Tongue (tissue), 2 donors: Measurements from ENCODE around the gene COMT. TPM values are rescaled to one million over a fixed set of nuclear protein-coding genes. Genes with fewer than 3 reads are reported as not detected.

ENCODE experiments used
- DNase-seq: peaks from one replicate; pipeline ENCODE4 v3.0.0-alpha.2; 2015
- total RNA-seq: library from RNA; depleted of rRNA; stranded (reverse); fragments of >200 nt; gene quantifications from one replicate; pipeline ENCODE4 v1.2.3, GENCODE V29; 2014

COMT gene
- total RNA-seq, 1 donor from 2014 or later, result 190 TPM

DNA sequence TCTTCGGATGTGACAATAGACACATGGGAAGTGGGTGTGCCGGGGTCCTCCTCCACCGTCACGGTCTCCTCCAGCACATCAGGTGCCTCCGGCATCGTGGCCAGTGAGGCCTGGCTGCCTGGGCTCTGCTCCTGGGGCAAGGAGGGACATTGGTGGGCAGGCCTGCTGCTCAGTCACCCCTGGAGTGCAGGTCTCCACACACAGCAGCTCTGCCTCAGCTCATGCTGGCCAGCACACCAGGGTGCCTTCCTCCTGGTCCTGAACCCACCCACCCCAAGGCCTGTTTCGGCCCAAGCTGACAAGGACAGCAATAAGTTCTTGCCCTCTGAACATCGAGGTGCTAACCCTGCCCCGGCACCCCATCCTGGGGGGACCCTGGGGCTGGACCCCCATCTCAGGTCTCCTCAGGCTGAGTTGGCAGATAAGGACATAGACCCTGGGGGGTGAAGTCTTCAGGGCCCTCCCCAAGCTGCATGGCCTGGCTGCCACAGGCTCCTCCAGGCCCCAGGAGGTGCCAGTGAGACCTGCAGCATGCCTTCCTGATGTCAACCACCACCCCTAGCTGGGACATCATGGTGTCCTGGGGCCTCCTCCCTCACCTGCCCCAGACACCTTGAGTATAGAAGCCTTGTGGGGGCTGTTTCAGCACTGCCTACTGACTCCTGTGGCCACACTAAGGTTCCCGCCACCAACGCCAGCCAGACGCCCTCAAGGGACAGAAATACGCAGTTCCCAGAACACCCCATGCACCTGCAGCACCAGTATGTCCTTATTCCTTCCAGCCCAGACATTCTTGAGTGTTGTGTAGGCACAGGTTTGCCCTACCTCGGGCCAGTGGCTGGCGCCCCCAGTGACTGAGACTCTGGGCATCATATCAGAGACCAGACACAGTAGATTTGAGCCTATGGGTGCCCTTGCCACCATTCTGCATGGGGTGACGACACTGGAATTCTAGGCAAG is 40.7 kb downstream of the COMT start:
- DNase-seq, result no peak

- peak; percentile 75 for DNase-seq
Observed at GRCh38 chr22:19982991-19983578, 41.5 kb downstream of the COMT start.

DNA sequence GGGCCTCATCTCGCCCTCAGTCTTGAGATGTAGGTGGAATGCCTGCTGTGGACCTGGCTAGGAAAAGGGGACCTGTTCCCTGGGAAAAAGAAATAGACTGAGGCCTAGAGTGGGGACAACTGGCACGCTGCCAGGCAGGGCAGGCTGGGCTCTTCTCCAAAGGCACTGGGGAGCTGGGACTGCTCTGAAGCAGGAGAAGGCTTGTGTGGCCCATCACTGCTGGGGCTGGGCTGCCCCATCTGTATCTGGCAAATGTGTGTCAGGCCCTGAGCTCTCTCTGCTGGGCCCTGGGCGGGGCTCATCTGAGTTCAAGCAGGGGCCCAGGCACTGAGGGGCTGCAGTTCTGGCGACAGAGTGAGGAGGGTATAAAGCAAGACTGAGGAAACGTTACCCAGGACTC is 42.2 kb downstream of the COMT start:
- DNase-seq, result peak; percentile 53

GRCh38 chr22:19984201-19984753 is 42.7 kb downstream of the COMT start:
- peak; percentile 74 for DNase-seq

DNA sequence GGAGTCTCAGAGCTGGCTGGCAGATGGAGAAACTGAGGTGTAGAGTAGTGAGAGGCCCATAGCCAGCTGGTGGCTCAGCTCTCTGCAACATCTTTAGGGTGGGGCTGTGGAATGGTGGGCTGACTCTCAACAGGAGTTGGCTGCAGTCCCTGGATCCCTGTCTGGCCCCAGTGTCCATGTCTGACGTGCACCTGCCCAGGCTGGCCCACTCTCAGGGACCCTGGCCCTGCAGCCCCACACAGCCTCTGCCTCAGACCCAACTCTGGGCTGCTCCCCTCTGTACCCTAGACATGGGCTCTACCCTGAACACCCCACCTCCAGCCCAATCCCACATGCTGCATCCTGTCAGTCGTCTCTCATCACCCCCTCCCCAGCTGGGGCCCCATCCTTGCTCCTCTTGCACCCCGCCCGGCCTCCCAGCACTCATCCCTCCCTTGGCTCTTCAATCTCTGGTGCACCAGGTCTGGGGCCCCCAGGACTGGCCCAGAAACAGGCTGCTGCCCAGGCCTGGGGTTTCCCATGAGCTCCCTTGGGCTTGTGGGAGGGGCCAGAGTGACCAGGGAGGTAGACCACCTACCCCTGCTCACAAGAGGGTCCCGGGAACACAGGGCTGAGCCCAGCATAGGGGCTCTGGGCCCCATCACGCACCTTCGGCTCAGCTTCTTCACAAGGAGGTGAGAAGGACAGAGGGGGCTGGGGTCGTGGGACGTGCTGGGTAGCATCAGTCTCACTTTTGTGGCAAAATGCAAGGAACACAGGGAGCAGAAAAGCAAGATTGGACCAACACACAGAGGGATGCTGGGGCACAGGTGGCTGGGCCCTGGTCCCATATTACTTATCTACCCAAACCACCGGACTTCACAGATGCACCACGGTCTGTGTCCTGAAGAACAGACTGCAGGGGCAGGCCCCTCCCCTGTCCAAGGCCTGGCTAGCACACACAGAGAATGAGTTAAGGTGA is 43.6 kb downstream of the COMT start:
- DNase-seq, result no peak

- no peak for DNase-seq
Observed at GRCh38 chr22:19986011-19986409, 44.4 kb downstream of the COMT start.

DNA sequence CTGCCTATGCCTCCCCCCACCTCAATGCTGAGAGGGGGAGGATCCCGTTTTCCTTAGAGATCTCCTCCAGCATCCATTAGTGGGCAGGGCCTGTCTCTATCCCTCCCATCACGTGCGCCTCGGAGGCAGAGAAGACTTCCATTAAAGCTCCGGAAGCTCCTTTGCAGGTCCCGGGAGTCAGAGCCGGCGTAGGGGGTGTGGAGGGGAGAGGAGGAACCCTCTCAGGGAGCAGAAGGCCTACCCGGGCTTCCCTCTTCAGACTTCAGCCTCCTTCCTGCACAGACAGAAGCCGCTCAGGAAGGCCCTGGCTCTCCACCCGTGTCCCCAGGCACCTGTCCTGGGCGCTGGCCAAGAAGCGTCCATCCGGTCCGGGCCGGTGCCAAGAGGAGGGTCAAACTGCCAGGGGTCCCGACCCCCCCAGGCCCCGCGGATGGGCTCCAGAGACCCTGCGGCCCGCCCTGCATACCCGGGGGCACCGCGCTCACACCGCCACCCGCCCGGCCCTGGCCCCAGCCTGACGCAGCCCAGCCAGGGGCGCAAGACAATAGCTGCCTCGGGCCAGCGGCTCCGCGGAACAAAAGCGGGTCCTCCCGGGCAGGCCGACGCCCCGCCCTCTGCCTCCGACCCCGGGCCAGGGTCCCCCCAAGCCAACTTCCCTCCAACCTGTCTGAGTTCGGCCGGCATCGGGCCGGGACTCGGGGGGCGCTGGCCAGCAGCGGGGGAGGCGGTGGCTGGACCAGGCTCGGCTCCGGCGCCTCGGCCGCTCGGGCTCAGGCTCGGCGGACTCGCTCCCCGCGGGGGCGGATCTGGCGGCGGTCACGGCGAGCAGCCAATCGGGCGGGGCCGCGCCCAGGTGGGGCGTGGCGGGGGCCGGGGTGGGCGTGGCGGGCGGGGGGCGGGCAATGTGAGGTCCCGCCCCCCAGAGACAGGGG is 45.1 kb downstream of the COMT start:
- DNase-seq, result peak; percentile 86

- DNase-seq, result no peak
Observed at GRCh38 chr22:19987394-19988306, 46.1 kb downstream of the COMT start.

GRCh38 chr22:19988331-19988808 is 46.8 kb downstream of the COMT start:
- DNase-seq, result no peak

DNA sequence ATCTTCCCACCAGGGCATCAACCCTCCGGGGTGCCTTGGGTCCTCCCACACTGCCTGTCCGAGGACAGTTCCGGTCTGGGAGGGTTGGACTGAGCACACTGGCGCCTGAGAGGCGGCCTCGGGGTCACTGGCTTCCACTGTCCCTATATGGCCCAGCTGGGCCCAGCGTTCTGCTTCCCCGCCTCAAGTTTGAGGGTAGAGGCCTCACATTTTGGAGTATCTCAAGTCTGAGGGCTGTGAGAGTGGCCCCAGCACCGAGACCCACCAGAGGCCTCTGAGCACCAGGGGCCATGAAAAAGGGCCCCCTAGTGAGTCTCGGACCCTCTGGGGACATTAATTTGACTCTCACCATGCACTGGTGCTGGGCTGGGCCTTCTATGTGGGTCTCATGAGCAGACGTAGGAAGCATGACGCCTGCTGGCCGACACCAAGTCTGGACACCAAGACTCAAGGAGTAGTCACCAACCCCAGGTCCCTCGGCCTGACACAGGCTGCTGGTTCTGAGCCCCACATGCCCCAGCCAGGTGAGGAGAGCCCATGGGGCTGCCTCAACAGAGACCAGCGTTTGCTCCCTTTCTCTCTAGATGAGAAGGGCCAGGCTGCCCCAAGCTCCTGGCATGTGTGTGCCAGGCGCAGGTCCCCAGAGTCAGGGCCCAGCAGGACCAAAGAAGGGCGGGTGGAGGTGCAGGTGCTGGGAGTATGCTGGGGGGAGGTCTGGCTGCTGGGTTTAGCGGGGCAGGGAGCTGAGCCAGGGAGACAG is 47.6 kb downstream of the COMT start:
- no peak for DNase-seq

GRCh38 chr22:19989725-19990067 is 48.1 kb downstream of the COMT start:
- DNase-seq, result no peak

DNA sequence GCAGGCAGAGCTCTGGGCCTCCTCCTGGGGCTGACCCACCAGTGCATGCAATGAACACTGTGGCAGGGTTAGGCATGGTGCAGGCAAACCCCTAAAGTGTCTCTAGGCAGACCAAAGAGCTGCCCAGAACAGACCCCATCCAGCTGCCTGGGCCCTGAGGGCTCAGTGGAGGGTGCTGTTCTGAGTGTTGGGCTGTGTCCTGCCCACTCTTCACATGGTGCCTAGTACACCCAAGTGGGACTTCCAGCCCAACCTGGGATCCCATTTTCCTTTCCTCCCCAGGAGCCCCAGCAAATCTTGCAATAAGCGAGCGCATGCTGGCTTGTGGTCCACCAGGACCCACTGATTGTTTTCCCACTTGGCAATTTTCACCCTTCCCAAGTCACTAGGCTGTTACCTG is 48.6 kb downstream of the COMT start:
- no peak for DNase-seq

DNA sequence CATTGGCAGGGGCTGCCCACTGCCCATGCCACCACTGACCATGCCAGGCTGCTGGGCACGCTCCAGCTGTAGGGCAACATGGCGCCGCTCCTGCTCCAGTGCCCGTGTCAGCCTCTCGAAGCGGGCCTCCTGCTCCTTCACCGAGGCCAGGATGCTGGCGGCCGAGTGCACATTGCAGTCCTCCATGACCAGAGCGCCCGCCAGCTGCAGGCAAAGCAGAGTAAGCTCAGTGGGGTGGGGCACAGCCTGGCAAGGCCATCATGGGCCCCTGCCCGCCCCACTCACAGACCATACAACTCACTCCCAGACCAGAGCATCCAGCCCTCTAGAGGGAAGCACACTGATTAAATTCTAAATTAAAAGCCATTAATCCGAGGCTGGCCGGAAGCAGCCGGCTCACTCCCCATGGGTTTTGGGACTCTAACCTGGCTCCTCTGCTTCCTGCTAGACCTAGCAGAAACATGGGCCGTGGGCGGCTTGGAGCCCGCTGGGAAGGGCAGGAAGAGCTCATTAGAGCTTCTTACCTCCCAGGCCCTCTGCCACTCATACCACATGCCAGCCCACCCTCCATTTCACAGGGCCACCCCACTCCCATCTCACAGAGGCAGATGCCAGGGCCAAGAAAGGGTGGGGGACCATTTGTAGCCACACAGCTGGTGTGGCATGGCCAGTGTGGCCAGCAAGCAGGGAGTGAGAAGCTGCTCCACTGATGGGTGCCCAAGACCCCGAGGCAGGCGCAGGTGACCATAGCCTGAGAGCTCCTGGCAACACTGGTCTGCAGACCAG is 49.2 kb downstream of the COMT start:
- no peak for DNase-seq

DNA sequence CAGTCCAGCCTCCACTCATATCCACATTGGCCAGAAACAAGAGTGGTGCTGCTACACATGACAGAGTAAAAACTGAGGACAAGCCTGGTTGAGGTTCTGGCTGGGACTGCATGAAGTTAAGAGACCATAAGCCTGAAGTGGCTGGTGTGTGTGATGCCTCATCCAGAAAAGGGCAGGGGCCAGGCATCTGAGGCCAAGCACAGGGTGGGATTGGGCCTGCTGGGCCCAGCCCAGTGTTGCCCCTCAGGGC is 49.7 kb downstream of the COMT start:
- DNase-seq, result no peak

DNA sequence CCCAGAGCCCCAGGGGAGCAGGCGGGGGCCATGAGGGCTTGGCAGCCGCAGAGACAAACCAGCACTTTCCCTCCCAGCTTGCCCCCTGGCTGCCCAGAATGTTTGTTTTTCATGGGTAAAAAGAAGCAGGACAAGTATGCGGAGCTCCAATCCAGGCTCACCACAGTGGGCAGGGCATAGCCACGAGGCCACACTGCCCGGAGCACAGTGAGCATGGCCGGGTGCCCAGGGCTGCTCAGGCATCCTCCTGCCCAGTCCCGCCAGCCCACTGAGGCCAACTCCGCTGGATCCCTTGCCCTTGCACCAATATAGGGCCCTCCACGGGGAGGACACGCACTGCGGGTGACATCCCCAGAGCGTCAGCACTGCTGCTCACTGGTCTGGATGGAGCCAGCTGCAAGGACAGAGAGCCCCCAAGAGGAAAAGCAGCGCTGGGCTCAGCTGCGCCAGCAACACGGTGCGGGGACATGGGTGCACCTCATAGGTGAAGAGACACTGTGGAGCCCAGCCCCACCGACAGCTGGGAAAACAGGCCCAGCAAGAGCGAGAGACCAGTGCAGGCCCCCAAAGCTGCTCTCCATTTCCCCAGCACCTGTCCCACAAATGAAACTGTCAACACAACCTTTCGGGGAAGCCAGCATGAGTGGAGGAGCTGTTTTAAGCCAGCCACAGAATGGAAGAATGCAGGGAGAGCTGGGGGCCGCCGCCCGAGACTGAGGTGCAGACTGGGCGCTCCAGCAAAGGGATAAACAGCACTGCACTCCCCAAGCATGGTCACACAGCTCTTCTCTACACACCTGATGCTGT is 50.3 kb downstream of the COMT start:
- DNase-seq, result peak; percentile 58

DNA sequence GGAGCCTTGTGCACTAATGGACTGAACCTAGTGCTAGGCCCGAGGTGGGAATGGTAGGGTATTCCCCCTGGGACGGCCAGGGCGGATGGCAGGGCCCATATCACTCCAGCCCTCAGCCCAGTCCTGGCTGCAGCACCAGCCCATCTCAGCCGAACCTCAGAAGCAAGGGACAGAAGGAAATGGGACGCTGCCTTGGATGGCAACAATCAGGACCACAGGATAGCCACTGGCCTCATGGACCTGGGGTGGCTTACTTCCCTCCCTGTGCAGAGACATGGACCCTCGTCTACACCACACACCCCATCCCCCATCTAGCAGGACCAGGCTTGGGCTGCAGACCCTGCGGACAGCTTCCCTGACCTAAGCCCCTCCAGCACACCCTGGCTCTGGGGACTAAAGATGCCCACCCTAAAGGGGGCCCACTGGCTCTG is 50.9 kb downstream of the COMT start:
- no peak for DNase-seq

DNA sequence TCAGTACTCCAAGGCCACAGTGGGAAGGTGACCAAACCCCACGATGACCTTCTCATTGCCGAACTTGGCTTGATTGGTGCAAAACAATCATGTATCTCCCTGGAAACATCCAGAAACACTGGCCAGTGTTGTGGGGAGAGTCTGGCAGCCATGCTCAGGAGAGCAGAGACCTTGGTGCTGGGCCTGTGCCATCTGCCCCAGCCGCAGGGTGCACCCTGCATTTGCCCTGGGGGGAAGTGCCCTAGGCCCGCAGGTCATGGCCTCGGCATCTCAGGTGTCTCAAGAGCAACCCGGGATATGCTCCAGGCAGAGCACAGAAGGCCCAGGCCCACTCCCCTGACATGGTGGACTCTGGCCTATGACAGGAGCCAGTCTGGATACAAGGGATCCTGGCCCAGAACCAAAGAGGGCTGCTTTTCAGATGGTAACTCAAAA is 51.4 kb downstream of the COMT start:
- DNase-seq, result no peak

- DNase-seq, result no peak
Observed at GRCh38 chr22:19993926-19994325, 52.4 kb downstream of the COMT start.
